Measurements from ENCODE around the gene HOXC5. TPM values are rescaled to one million over a fixed set of nuclear protein-coding genes. Genes with fewer than 3 reads are reported as not detected.

HOXC5 gene
- total RNA-seq, 4 donors from 2014 or later: 0.28 to 0.63 (median 0.50) TPM; not detected in 1

DNA sequence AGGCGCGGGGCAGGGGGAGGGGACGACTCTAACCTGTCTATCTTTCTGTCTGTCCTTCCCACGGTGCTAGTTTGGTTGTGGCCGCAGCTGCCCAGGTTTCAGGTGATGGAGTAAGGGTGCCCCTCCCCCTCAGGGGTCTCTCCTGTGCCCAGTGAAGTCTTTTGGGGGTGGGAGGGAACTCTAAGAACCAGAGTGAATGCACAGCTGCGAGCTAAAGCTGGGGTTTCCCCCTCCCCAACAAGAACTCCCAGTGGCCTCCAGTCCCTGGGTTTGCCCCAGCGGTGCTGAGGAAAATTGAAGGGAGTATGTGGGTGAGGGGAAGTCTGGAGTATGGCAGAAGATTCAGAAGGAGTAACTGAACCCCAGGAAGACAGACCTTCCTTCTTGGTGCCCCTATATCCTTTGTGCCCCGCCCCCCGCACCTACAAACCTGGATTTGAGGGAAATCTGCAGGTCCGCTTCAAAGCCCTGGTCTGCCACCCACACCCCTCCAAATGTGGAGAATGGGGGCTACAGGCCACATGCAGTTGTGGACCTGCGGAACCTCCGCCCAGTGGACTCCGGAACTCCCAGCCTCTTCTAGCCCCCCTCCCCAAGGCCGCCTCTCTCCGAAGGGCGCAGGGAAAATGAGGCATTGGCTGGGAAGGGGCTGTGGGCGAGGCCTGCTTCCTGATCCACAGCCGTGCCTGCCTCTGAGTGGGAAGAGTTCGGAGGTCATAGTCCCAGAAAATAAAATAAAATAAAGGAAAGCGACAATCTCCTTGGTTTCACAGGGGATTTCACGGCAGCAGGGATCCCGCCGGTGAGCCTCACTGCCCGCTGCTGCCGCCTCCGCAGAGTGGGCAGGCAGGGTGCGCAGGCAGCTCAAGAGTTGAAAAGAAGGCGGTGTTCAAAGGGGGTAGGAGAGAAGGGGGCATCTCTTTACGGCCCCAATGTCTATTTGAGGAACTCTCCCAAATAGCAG, 36.3 kb upstream of the HOXC5 start:
- TF ChIP-seq, protein P1, sequence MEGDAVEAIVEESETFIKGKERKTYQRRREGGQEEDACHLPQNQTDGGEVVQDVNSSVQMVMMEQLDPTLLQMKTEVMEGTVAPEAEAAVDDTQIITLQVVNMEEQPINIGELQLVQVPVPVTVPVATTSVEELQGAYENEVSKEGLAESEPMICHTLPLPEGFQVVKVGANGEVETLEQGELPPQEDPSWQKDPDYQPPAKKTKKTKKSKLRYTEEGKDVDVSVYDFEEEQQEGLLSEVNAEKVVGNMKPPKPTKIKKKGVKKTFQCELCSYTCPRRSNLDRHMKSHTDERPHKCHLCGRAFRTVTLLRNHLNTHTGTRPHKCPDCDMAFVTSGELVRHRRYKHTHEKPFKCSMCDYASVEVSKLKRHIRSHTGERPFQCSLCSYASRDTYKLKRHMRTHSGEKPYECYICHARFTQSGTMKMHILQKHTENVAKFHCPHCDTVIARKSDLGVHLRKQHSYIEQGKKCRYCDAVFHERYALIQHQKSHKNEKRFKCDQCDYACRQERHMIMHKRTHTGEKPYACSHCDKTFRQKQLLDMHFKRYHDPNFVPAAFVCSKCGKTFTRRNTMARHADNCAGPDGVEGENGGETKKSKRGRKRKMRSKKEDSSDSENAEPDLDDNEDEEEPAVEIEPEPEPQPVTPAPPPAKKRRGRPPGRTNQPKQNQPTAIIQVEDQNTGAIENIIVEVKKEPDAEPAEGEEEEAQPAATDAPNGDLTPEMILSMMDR (IDR thresholded peaks at IDR 0.05): no peak
- DNase-seq (ENCODE audit: low spot score): no peak
- no peak for ATAC-seq (ENCODE audit: low FRiP score)

DNA sequence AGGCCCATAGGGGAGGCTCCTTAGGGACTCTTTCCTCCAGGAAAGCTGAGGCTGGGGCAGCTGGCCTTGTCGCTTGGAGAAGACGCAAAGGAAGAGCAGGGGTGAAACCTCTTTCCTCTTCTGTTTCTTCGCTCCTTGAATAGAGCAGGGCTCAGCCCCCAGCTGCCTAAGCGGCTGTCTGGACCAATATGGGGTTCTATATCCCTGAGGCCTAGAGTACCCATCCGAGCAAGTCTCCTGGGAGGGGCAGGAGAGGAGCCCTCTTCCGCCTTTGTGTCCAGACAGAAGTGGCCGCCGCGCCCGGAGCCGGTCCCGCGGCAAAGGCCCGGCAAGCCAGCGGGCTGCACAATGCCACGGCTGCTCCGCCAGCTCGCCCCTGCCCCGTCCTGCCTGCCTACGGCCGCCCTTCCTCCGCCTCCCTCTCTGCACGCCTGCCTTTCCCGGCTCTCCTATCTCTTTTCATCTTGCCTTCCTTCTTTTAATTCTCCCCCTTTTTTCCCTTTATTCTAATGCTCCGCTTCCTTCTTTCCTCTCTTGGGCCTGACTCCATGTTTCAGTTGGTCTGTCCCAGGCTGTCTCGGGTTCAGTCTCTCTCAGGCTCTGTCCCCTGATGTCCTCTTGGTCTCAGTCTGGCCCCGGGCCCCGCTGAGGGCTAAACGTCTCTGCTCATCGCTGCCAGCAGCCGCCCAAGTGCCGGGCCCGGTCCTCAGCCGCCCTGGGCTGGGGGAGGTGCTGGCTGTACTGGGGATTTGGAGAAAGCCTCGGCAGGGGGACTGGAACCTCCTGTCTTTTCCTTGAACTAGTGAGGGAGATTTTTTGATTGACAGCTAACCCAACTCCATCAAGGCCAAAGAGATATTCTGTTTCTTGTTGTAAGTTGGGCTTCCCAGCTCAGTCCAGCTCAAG, 35.4 kb upstream of the HOXC5 start:
- TF ChIP-seq, protein P1 (IDR thresholded peaks at IDR 0.05): no peak
- ATAC-seq (ENCODE audit: low FRiP score) (no peak), DNase-seq (ENCODE audit: low spot score) (no peak)

DNA sequence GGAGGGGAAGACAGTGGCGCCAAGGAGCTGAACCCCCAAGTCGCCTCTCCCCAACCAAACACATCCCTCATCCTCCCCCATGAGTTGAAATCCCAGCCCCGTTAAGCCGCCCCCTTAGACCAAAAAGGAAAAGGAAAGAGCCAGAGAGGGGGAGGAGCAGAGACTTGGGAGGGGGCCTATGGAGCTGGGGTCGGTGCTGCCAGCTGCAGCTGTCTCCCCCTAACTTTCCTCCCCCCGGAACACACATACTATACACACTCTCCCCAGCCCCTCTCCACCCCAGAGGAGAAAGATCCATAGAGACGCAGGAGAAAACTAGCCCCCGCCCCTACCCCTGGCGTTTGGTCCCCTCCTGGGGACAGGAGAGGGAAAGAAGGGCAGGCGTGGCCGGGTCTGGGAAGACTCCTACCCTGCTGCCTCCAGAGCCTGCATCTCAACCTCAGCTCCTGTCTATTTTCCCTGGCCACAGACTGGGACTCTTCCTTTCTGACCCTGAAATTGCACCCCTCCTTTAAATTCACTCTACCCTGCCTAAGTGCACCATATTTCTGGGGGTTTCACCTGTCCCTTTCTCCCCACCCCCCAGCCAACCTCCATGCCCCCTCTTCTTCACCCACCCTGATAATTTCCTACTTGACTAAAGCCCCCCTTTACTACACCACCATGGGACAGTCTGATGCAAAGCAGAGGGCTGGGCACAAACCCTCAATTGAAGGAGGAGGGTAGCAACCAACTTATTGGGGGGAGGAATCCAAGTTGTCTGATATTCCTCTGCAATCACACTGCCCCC, 34.5 kb upstream of the HOXC5 start:
- ATAC-seq (ENCODE audit: low FRiP score) (no peak), DNase-seq (ENCODE audit: low spot score) (no peak)

DNA sequence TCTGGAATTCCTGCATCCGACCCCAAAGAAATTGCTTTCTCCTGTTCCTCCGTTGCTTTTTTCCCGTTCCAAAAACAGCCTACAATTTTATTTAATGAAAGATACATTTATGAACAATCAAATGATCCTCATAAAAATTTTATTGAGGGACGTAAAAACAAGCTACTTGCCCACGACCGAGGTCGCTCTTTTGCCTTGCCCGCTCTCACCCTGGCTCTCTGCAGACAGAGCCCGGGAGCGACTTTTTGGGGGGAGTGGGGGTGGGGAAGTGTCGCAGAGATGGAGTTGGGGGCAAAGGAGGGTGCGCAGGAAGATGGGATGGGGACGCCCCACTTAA, 34.0 kb upstream of the HOXC5 start:
- ATAC-seq (ENCODE audit: low FRiP score) (no peak), DNase-seq (ENCODE audit: low spot score) (no peak)
- TF ChIP-seq, protein P1 (IDR thresholded peaks at IDR 0.05): no peak

More for the DNA sequence above, 34.5 kb upstream of the HOXC5 start:
- TF ChIP-seq, protein P1 (IDR thresholded peaks at IDR 0.05): no peak

DNA sequence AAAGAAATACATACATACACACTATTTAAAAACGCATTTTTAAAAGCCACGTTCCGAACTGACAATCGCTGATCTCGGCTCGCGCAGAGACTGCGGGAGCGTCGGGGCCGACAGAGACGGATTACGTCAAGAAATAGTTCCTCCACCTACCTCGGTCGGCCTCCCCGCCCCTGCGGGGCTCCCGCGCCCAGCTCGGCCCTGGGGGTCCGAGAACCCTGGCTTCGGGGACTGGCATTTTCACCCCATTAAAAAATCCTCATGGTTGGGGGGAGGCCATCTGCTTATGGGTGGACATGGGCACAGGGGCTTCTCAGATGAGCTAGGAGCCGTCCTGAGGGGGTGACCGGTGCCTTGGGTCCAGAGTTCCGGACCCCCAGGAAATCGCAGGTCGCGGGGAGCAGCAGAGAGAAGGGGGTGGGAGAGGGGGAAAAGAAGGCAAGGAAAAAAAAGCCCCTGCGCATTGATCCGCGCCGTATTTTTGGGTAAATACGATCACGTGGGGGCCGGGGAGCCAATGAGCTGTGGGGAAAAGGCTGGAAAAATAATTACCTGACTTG, 33.2 kb upstream of the HOXC5 start:
- TF ChIP-seq, protein P1 (IDR thresholded peaks at IDR 0.05): no peak
- ATAC-seq (ENCODE audit: low FRiP score): peak; percentile 2

More for the DNA sequence above, 33.2 kb upstream of the HOXC5 start:
- no peak for DNase-seq (ENCODE audit: low spot score)

Data from omental fat pad (tissue), 4 donors.